KMS-11 (cell line): Measurements from ENCODE around the gene PHACTR3.

Experiments used
- H2AFZ ChIP-seq: fragments of 200-600 bp; sonication (generic); 2 replicates; pipeline ENCODE4 v1.6.1; 2016; ENCODE audit warnings: antibody characterized with exemption, mixed run types, low read depth
- H3K27ac ChIP-seq: fragments of 200-600 bp; sonication (generic); 2 replicates; pipeline ENCODE4 v1.6.1; 2016; ENCODE audit warnings: mild to moderate bottlenecking, mixed run types
- H3K27me3 ChIP-seq: fragments of 200-600 bp; sonication (generic); 2 replicates; pipeline ENCODE4 v1.6.1; 2017; ENCODE audit warnings: mild to moderate bottlenecking, low read depth, mixed run types, moderate library complexity; ENCODE audit not compliant: insufficient read depth
- H3K36me3 ChIP-seq: fragments of 200-600 bp; sonication (generic); 2 replicates; pipeline ENCODE4 v1.6.1; 2017; ENCODE audit warnings: mild to moderate bottlenecking, mixed run types; ENCODE audit not compliant: insufficient read depth
- H3K4me1 ChIP-seq: fragments of 200-600 bp; sonication (generic); 2 replicates; pipeline ENCODE4 v1.6.1; 2016; ENCODE audit warnings: mild to moderate bottlenecking, low read depth, mixed run types; ENCODE audit not compliant: poor library complexity, severe bottlenecking
- H3K4me2 ChIP-seq: fragments of 200-600 bp; sonication (generic); 2 replicates; pipeline ENCODE4 v1.7.0; 2016; ENCODE audit warnings: mild to moderate bottlenecking, mixed run types
- H3K4me3 ChIP-seq: fragments of 200-600 bp; sonication (generic); IDR thresholded peaks from 2 replicates; pipeline ENCODE4 v1.6.1; 2017; ENCODE audit warnings: low read depth, low read length, mixed read lengths; ENCODE audit not compliant: insufficient read depth
- H3K79me2 ChIP-seq: fragments of 200-600 bp; sonication (generic); 2 replicates; pipeline ENCODE4 v1.6.1; 2016; ENCODE audit warnings: low read depth, mixed run types; ENCODE audit not compliant: insufficient read depth
- H3K9ac ChIP-seq: fragments of 200-600 bp; sonication (generic); 2 replicates; pipeline ENCODE4 v1.6.1; 2016; ENCODE audit warnings: mild to moderate bottlenecking, mixed run types
- H4K20me1 ChIP-seq: fragments of 200-600 bp; sonication (generic); 2 replicates; pipeline ENCODE4 v1.6.1; 2016; ENCODE audit warnings: mild to moderate bottlenecking, mixed run types; ENCODE audit not compliant: insufficient read depth
- CTCF ChIP-seq: fragments of 200-600 bp; sonication (generic); conservative IDR thresholded peaks from 2 replicates; pipeline ENCODE4 v1.6.1; 2017; ENCODE audit warnings: low read depth, mild to moderate bottlenecking, antibody characterized with exemption, low read length, moderate library complexity, mixed read lengths

PHACTR3 gene

DNA sequence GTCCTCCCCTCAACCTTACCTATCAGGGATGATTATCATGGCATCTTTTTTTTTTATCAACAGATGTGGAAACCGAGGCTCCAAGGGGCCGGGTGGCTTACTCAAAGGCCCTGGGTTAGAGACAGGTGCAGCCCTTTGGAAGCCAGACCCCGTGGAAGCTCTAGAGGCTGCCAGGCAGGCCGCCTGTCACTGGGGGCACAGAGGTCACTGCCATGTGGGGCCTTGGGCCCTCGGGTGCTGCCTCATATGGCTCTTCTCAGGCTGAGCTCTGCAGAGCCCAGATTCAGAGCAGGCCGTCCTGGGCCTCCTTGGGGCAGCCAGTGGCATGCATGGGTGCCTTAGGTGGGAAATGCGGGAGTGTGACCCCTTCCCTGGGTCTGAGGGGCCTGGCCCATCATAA lies 136.3 kb downstream of the PHACTR3 start:
- H3K27ac ChIP-seq: no peak overlapping the region
- H4K20me1 ChIP-seq: no peaks in the 10 kb centered on the region
- peaks cover 6% of the 10 kb centered on the region for H3K4me1 ChIP-seq
- H2AFZ ChIP-seq: no peak overlapping the region
- H3K27me3 ChIP-seq: no peaks in the 10 kb centered on the region
- H3K4me2 ChIP-seq: no peak overlapping the region
- H3K36me3 ChIP-seq: no peaks in the 10 kb centered on the region
- H3K4me3 ChIP-seq: no peak overlapping the region
- no peak overlapping the region for H3K9ac ChIP-seq
- H3K79me2 ChIP-seq: no peaks in the 10 kb centered on the region
- no peak for TF ChIP-seq CTCF

DNA sequence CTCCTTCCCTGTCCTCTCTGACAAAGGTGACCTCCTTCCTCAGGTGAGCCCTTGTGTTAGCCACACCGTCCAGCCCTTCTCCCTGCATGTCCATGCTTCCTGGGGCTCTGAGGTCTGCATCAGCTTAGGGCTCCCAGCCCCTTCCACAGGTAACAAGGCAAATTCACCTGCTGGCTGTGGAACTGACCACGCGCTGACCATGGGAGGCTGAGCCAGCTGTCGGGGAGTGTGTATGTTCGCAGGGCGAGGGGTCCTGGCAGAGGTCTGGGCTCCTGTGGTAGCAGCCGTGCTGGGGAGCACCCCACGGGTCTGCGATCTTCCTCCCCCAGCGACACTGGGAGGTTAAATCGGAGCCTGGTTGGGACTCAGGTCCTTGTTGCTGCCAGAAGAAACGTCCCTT lies 136.7 kb downstream of the PHACTR3 start:
- Histone ChIP-seq H3K36me3 (no peaks in the 10 kb centered on the region), H3K4me1 (peaks cover 6% of the 10 kb centered on the region), H3K9ac (no peak overlapping the region), H3K27ac (no peak overlapping the region), H3K4me3 (no peak overlapping the region), H3K79me2 (no peaks in the 10 kb centered on the region), H2AFZ (no peak overlapping the region), H4K20me1 (no peaks in the 10 kb centered on the region), H3K27me3 (no peaks in the 10 kb centered on the region), H3K4me2 (no peak overlapping the region)
- TF ChIP-seq CTCF: no peak

- Histone ChIP-seq H3K27ac (no peak overlapping the region), H3K79me2 (no peaks in the 10 kb centered on the region), H3K4me3 (no peak overlapping the region), H3K4me2 (no peak overlapping the region), H3K36me3 (no peaks in the 10 kb centered on the region), H3K27me3 (no peaks in the 10 kb centered on the region), H3K4me1 (peaks cover 6% of the 10 kb centered on the region), H3K9ac (no peak overlapping the region), H2AFZ (no peak overlapping the region), H4K20me1 (no peaks in the 10 kb centered on the region)
- TF ChIP-seq CTCF: no peak
Measured at GRCh38 chr20:59742351-59743095, 138.2 kb downstream of the PHACTR3 start.

- no peak overlapping the region for H3K27ac ChIP-seq
- H3K27me3 ChIP-seq: no peaks in the 10 kb centered on the region
- H3K4me2 ChIP-seq: no peak overlapping the region
- no peak overlapping the region for H3K9ac ChIP-seq
- H3K4me3 ChIP-seq: no peak overlapping the region
- TF ChIP-seq CTCF: no peak
- no peaks in the 10 kb centered on the region for H4K20me1 ChIP-seq
- peaks cover 6% of the 10 kb centered on the region for H3K4me1 ChIP-seq
- no peaks in the 10 kb centered on the region for H3K36me3 ChIP-seq
- no peak overlapping the region for H2AFZ ChIP-seq
- H3K79me2 ChIP-seq: no peaks in the 10 kb centered on the region
Measured at GRCh38 chr20:59743308-59743707, 139.0 kb downstream of the PHACTR3 start.
